Endothelial cell of umbilical vein (primary cell): Measurements from ENCODE around the gene ASB13.

ENCODE experiments used
- EZH2 ChIP-seq: IDR thresholded peaks from 2 replicates; pipeline ENCODE4 v1.6.1; 2012; ENCODE audit warnings: borderline replicate concordance, low read depth, mild to moderate bottlenecking, moderate library complexity, low read length, inconsistent platforms; ENCODE audit not compliant: severe bottlenecking
- JUN ChIP-seq: IDR thresholded peaks from 2 replicates; pipeline ENCODE4 v1.6.1; 2011; ENCODE audit warnings: borderline replicate concordance, low read depth; ENCODE audit not compliant: insufficient read length, insufficient read depth
- MAX ChIP-seq: IDR thresholded peaks from 2 replicates; pipeline ENCODE4 v1.6.1; 2011; ENCODE audit not compliant: insufficient read depth, insufficient read length
- POLR2A ChIP-seq: IDR thresholded peaks from 2 replicates; pipeline ENCODE4 v1.6.1; 2012; ENCODE audit warnings: low read depth, mild to moderate bottlenecking, control low read depth, low read length
- POLR2AphosphoS5 ChIP-seq: IDR thresholded peaks from 2 replicates; pipeline ENCODE4 v1.6.1; 2012; ENCODE audit warnings: low read depth, mild to moderate bottlenecking, control low read depth, low read length, moderate library complexity; ENCODE audit not compliant: insufficient read depth
- TF ChIP-seq, protein P1 (sequence below), 2 donors: IDR thresholded peaks; 1 replicate in 1 of 2; 2 replicates in 1 of 2; pipeline ENCODE4 v1.5.1; 2011; ENCODE audit warnings: low read length in 2 of 2, mild to moderate bottlenecking in 2 of 2, moderate library complexity in 2 of 2, control low read depth in 1 of 2, inconsistent platforms in 1 of 2, low read depth in 1 of 2; ENCODE audit not compliant: insufficient read depth in 1 of 2; ENCODE audit errors: extremely low read depth in 1 of 2

DNA sequence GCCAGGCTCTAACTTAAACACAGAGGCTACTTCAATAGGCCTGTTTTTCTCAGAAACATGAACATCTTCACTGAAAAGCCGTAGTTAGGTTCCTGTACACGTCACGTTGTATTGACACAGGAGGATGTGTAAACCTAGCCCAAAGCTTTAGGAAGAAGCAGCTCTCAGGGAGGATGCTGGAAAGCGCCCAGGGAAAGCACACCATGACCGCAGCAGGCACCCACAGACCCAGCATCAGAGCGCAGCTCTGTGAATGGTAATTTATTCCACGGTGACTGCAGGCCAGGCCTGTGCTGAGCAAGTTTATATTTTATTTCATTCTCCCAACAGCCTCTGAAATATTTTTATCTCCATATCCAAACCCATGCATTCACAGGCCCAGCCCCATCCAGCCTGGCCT is 51.1 kb downstream of the ASB13 start:
- TF ChIP-seq, protein P1, sequence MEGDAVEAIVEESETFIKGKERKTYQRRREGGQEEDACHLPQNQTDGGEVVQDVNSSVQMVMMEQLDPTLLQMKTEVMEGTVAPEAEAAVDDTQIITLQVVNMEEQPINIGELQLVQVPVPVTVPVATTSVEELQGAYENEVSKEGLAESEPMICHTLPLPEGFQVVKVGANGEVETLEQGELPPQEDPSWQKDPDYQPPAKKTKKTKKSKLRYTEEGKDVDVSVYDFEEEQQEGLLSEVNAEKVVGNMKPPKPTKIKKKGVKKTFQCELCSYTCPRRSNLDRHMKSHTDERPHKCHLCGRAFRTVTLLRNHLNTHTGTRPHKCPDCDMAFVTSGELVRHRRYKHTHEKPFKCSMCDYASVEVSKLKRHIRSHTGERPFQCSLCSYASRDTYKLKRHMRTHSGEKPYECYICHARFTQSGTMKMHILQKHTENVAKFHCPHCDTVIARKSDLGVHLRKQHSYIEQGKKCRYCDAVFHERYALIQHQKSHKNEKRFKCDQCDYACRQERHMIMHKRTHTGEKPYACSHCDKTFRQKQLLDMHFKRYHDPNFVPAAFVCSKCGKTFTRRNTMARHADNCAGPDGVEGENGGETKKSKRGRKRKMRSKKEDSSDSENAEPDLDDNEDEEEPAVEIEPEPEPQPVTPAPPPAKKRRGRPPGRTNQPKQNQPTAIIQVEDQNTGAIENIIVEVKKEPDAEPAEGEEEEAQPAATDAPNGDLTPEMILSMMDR (IDR thresholded peaks at IDR 0.05; ENCODE audit: extremely low read depth in 1 of 2, insufficient read depth in 1 of 2, low read depth in 1 of 2, low read length in 2 of 2), result no peak
- TF ChIP-seq EZH2, result no peak
- no peak for TF ChIP-seq POLR2A
- no peak for TF ChIP-seq POLR2AphosphoS5
- no peak for TF ChIP-seq JUN
- no peak for TF ChIP-seq MAX
